ENCODE results near the gene TOMM20.

GRCh38 chr1:235108185-235108593 is 20.4 kb downstream of the TOMM20 start:
- TF ChIP-seq, protein P1, sequence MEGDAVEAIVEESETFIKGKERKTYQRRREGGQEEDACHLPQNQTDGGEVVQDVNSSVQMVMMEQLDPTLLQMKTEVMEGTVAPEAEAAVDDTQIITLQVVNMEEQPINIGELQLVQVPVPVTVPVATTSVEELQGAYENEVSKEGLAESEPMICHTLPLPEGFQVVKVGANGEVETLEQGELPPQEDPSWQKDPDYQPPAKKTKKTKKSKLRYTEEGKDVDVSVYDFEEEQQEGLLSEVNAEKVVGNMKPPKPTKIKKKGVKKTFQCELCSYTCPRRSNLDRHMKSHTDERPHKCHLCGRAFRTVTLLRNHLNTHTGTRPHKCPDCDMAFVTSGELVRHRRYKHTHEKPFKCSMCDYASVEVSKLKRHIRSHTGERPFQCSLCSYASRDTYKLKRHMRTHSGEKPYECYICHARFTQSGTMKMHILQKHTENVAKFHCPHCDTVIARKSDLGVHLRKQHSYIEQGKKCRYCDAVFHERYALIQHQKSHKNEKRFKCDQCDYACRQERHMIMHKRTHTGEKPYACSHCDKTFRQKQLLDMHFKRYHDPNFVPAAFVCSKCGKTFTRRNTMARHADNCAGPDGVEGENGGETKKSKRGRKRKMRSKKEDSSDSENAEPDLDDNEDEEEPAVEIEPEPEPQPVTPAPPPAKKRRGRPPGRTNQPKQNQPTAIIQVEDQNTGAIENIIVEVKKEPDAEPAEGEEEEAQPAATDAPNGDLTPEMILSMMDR (conservative IDR thresholded peaks at IDR 0.05; ENCODE audit: low read depth, low read length): no peak
- TF ChIP-seq EZH2 (IDR thresholded peaks at IDR 0.05; ENCODE audit: borderline replicate concordance, low read depth, low read length, poor library complexity, severe bottlenecking): no peak

Measured in A673 (cell line).